ENCODE results near the gene BCL2L2. TPM values are rescaled to one million over a fixed set of nuclear protein-coding genes. Genes with fewer than 3 reads are reported as not detected.
A peak's percentile ranks its signal among the peaks of the same experiment; 100 is the strongest.
"Not testable (repeated sequence)": the region's sequence is repeated elsewhere in the genome, so short reads cannot be mapped to it uniquely, and the experiment has no call there.

The BCL2L2 gene
- total RNA-seq, 4 donors from 2014 or later, result 16.7 to 57.6 (median 21.4) TPM

DNA sequence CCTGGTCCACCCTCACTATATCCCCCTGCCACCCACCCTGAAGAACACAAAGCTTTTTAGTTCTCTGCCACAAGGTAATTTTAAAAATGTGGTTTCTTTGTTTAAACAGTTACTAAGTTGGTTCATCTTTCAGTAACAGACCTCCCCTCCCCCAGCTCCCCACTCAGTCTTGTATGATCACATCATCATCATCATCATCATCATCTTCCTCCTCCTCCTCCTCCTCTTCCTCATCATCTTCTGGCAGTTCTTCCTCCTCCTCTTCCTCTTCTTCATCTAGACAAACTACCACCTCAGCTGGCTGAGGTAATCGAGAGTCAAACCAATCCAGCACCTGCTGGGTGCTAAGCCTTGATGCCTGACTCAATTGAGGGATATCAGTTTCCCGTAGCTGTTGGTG lies 31.2 kb upstream of the BCL2L2 start:
- no peaks in the 10 kb centered on the region for H3K27me3 ChIP-seq
- H3K27ac ChIP-seq, result no peak overlapping the region
- intact Hi-C loops (cut with DNase I; ENCODE audit: low total_unique reads), result no loop called here
- H3K4me1 ChIP-seq, result no peaks in the 10 kb centered on the region
- no peaks in the 10 kb centered on the region for H3K9me3 ChIP-seq
- no peak for DNase-seq
- no peak for TF ChIP-seq POLR2A (IDR thresholded peaks at IDR 0.05)
- TF ChIP-seq, protein P1, sequence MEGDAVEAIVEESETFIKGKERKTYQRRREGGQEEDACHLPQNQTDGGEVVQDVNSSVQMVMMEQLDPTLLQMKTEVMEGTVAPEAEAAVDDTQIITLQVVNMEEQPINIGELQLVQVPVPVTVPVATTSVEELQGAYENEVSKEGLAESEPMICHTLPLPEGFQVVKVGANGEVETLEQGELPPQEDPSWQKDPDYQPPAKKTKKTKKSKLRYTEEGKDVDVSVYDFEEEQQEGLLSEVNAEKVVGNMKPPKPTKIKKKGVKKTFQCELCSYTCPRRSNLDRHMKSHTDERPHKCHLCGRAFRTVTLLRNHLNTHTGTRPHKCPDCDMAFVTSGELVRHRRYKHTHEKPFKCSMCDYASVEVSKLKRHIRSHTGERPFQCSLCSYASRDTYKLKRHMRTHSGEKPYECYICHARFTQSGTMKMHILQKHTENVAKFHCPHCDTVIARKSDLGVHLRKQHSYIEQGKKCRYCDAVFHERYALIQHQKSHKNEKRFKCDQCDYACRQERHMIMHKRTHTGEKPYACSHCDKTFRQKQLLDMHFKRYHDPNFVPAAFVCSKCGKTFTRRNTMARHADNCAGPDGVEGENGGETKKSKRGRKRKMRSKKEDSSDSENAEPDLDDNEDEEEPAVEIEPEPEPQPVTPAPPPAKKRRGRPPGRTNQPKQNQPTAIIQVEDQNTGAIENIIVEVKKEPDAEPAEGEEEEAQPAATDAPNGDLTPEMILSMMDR (IDR thresholded peaks at IDR 0.05), result no peak
- no peak overlapping the region for H3K4me3 ChIP-seq
- H3K36me3 ChIP-seq, result no peaks in the 10 kb centered on the region

DNA sequence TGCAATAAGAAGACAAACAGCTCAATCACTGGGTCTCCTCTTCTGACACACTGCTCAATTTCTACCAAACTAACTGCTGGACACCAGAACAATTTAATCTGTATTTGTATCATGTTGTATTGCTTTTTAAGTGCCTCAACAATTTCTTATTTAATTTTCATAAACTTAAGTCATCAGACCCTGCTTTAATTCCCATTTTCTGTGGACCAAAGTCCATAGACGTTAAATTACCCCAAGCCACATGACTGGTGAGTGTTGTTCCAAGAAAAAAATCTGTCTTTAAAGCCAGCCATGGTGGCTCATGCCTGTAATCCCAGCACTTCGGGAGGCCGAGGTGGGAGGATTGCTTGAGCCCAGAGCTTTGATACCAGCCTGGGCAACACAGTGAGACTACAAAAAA lies 29.4 kb upstream of the BCL2L2 start:
- Histone ChIP-seq H3K27me3 (no peaks in the 10 kb centered on the region), H3K9me3 (no peaks in the 10 kb centered on the region), H3K27ac (no peak overlapping the region), H3K4me1 (no peaks in the 10 kb centered on the region), H3K4me3 (no peak overlapping the region), H3K36me3 (no peaks in the 10 kb centered on the region)
- no peak for DNase-seq
- intact Hi-C loops (cut with DNase I; ENCODE audit: low total_unique reads), result no loop called here
- no peak for TF ChIP-seq POLR2A (IDR thresholded peaks at IDR 0.05)
- TF ChIP-seq, protein P1 (IDR thresholded peaks at IDR 0.05), result no peak

DNA sequence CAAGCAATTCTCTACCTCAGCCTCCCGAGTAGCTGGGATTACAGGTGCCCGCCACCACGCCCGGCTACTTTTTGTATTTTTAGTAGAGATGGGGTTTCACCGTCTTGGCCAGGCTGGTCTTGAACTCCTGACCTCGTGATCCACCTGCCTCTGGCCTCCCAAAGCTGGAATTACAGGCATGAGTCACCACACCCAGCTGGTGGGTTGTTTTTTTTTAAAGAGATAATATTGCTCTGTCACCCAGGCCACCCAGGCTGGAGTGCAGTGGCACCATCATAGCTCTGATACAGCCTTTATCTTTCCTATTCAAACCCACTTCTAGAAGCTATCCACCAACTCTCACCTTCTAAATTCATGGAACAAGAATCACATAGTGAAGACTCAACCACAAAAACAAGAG lies 28.7 kb upstream of the BCL2L2 start:
- H3K27ac ChIP-seq; intact Hi-C loops (cut with DNase I; ENCODE audit: low total_unique reads): not testable (repeated sequence)

GRCh38 chr14:23281247-23281646 lies 25.4 kb upstream of the BCL2L2 start:
- no peak overlapping the region for H3K4me3 ChIP-seq
- TF ChIP-seq POLR2A (IDR thresholded peaks at IDR 0.05), result no peak
- TF ChIP-seq, protein P1 (IDR thresholded peaks at IDR 0.05), result no peak
- intact Hi-C loops (cut with DNase I; ENCODE audit: low total_unique reads), result no loop called here
- H3K9me3 ChIP-seq, result no peaks in the 10 kb centered on the region
- H3K4me1 ChIP-seq, result no peaks in the 10 kb centered on the region
- no peak overlapping the region for H3K27ac ChIP-seq
- no peak for DNase-seq
- H3K27me3 ChIP-seq, result no peaks in the 10 kb centered on the region
- no peaks in the 10 kb centered on the region for H3K36me3 ChIP-seq

More for the DNA sequence above, 28.7 kb upstream of the BCL2L2 start:
- H3K4me1 ChIP-seq, H3K4me3 ChIP-seq, H3K9me3 ChIP-seq, H3K27me3 ChIP-seq, DNase-seq, H3K36me3 ChIP-seq: not testable (repeated sequence)

DNA sequence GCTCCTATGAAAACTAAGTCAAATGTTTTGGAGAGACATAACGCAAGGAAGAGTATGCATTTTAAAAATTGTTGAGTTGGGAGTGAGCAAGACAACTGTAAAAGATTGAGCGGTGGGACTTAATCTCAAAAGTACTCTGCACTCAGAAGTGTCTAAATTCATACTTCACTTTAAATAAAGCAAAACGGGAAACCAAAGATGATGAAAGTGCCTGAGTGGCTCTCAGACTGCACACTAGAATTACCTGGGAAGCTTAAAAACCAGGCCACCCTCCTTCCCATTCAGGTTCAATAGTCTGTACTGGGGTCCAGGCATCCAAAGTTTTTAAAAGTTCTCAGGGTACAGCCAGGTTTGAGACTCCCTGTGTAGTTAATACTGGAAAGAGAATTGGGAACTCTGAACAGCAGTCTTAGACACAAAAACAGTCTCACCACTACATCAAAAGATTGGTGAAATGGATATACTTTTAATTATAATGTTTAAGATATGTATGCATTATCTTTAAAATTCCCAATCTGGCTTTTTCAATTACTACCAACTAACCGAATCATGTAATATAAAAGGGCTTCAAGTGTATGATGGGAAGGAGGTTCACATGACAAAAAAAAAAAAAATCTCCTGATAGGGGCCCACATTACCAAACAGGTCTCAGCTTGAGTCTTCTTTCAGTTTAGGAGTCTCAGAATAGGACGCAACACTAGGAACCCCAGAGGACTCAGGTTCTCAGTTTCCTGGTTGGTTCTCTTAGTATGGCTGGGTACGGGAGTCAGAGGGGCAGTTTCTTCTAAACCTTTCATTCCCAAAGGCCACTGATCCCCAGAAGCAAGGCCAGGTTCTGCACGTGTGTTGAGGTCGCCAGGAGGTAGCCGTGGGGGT lies 21.7 kb upstream of the BCL2L2 start:
- H3K27me3 ChIP-seq, result no peaks in the 10 kb centered on the region
- H3K36me3 ChIP-seq, result no peaks in the 10 kb centered on the region
- H3K4me3 ChIP-seq, result peak overlapping the region; percentile 92 to 97
- H3K4me1 ChIP-seq, result peaks cover 0 to 4% of the 10 kb centered on the region in 2 donors
- H3K9me3 ChIP-seq, result no peaks in the 10 kb centered on the region
- H3K27ac ChIP-seq, result peak overlapping the region; percentile 97 to 98
- intact Hi-C loops (cut with DNase I; ENCODE audit: low total_unique reads), result no loop called here
- no peak for TF ChIP-seq POLR2A (IDR thresholded peaks at IDR 0.05)
- TF ChIP-seq, protein P1 (IDR thresholded peaks at IDR 0.05), result no peak
- DNase-seq, result peak in 1 of 2 donors; percentile 27

Measured in uterus (tissue), 4 donors.